Memory B cell (primary cell): ENCODE measurements around the gene OR14C36.

Experiments
- ATAC-seq: fragments of 150-1000 bp; cut with Tn5 transposase; 2 replicates; pipeline ENCODE4 v1.10.0; 2021; ENCODE audit warnings: low read depth, mild to moderate bottlenecking, moderate library complexity
- DNase-seq, 2 donors: peaks; one replicate each; pipeline ENCODE4 v3.0.0; 2022; ENCODE audit warnings: low spot score in 2 of 2
- H3K27ac Mint-ChIP-seq: one replicate; pipeline ENCODE4 v1.8.0; 2022; ENCODE audit warnings: mild to moderate bottlenecking, moderate library complexity, mixed read lengths
- H3K27me3 Mint-ChIP-seq: one replicate; pipeline ENCODE4 v1.8.0; 2022; ENCODE audit warnings: mixed read lengths
- H3K36me3 Mint-ChIP-seq: one replicate; pipeline ENCODE4 v1.8.0; 2022; ENCODE audit warnings: mild to moderate bottlenecking, mixed read lengths
- H3K4me1 Mint-ChIP-seq: one replicate; pipeline ENCODE4 v1.8.0; 2022; ENCODE audit warnings: mixed read lengths
- H3K4me3 Mint-ChIP-seq: one replicate; pipeline ENCODE4 v1.8.0; 2022; ENCODE audit warnings: mild to moderate bottlenecking, moderate library complexity, mixed read lengths
- H3K9me3 Mint-ChIP-seq: one replicate; pipeline ENCODE4 v1.8.0; 2022; ENCODE audit warnings: mixed read lengths

The OR14C36 gene

GRCh38 chr1:248376916-248377315 is 28.3 kb downstream of the OR14C36 start:
- DNase-seq (no peak), ATAC-seq (no peak)
- no peak overlapping the region for H3K4me3 Mint-ChIP-seq
- no peak overlapping the region for H3K27ac Mint-ChIP-seq
- H3K27me3 Mint-ChIP-seq: peaks cover 1% of the 10 kb centered on the region
- no peaks in the 10 kb centered on the region for H3K36me3 Mint-ChIP-seq
- no peaks in the 10 kb centered on the region for H3K4me1 Mint-ChIP-seq
- no peaks in the 10 kb centered on the region for H3K9me3 Mint-ChIP-seq

GRCh38 chr1:248380854-248381253 is 32.3 kb downstream of the OR14C36 start:
- Mint-ChIP-seq H3K36me3 (no peaks in the 10 kb centered on the region), H3K4me1 (no peaks in the 10 kb centered on the region), H3K27ac (no peak overlapping the region)

GRCh38 chr1:248388426-248388825 is 39.9 kb downstream of the OR14C36 start:
- no peak overlapping the region for H3K27ac Mint-ChIP-seq
- no peak for ATAC-seq
- peaks cover 20% of the 10 kb centered on the region for H3K27me3 Mint-ChIP-seq
- no peak for DNase-seq
- H3K4me3 Mint-ChIP-seq: no peak overlapping the region
- no peaks in the 10 kb centered on the region for H3K4me1 Mint-ChIP-seq
- no peaks in the 10 kb centered on the region for H3K9me3 Mint-ChIP-seq
- no peaks in the 10 kb centered on the region for H3K36me3 Mint-ChIP-seq

More at GRCh38 chr1:248380854-248381253, 32.3 kb downstream of the OR14C36 start:
- DNase-seq (no peak), ATAC-seq (no peak)
- Mint-ChIP-seq H3K4me3 (no peak overlapping the region), H3K27me3 (peaks cover 3% of the 10 kb centered on the region), H3K9me3 (no peaks in the 10 kb centered on the region)

GRCh38 chr1:248393050-248393449 is 44.5 kb downstream of the OR14C36 start:
- peaks cover 4% of the 10 kb centered on the region for H3K9me3 Mint-ChIP-seq
- peaks cover 11% of the 10 kb centered on the region for H3K27me3 Mint-ChIP-seq
- DNase-seq (no peak), ATAC-seq (no peak)
- H3K4me1 Mint-ChIP-seq: no peaks in the 10 kb centered on the region
- H3K36me3 Mint-ChIP-seq: no peaks in the 10 kb centered on the region
- H3K4me3 Mint-ChIP-seq: no peak overlapping the region
- no peak overlapping the region for H3K27ac Mint-ChIP-seq
